GM10266 (cell line): Measurements from ENCODE around the gene HK1.

Source experiments
- DNase-seq: peaks from one replicate; pipeline ENCODE4 v3.0.0; 2012; ENCODE audit errors: extremely low spot score
- CTCF ChIP-seq: IDR thresholded peaks from 2 replicates; pipeline ENCODE4 v1.5.1; 2012; ENCODE audit warnings: mild to moderate bottlenecking, low read depth; ENCODE audit not compliant: control insufficient read depth, insufficient read depth; ENCODE audit errors: missing control alignments

Gene HK1

GRCh38 chr10:69317175-69317604, 38.9 kb downstream of the HK1 start:
- peak; percentile 80 for DNase-seq
- no peak for TF ChIP-seq CTCF

GRCh38 chr10:69317626-69318105, 39.4 kb downstream of the HK1 start:
- no peak for TF ChIP-seq CTCF
- DNase-seq = no peak

- DNase-seq = peak; percentile 98
- TF ChIP-seq CTCF = no peak
Measured at GRCh38 chr10:69318106-69318866, 40.0 kb downstream of the HK1 start.

- no peak for TF ChIP-seq CTCF
- peak; percentile 76 for DNase-seq
Measured at GRCh38 chr10:69318867-69319727, 40.8 kb downstream of the HK1 start.

GRCh38 chr10:69319841-69320316, 41.6 kb downstream of the HK1 start:
- TF ChIP-seq CTCF = no peak
- DNase-seq = no peak

GRCh38 chr10:69320521-69320920, 42.2 kb downstream of the HK1 start:
- DNase-seq = no peak
- no peak for TF ChIP-seq CTCF
